K562 (cell line): ENCODE measurements around the gene LRP1-AS. TPM values are rescaled to one million over a fixed set of nuclear protein-coding genes. Genes with fewer than 3 reads are reported as not detected.

ENCODE experiments used
- BCOR ChIP-seq: fragments of 450-650 bp; IDR thresholded peaks from 2 replicates; pipeline ENCODE4 v1.6.1; 2016
- BRCA1 ChIP-seq, 2 experiments: fragments of 450-650 bp in 1 of 2; sonication (generic) in 1 of 2; formaldehyde crosslinking in 1 of 2; IDR thresholded peaks; 2 replicates each; pipeline versions ENCODE4 v1.5.0 to v1.6.1; 2017 to 2020; ENCODE audit warnings: mild to moderate bottlenecking in 1 of 2, missing genetic modification reagents in 1 of 2
- CC2D1A ChIP-seq: fragments of 450-650 bp; IDR thresholded peaks from 2 replicates; pipeline ENCODE4 v1.6.1; 2017; ENCODE audit warnings: mild to moderate bottlenecking
- CREBBP ChIP-seq: IDR thresholded peaks from one replicate; pipeline ENCODE4 v1.6.1; 2012; ENCODE audit warnings: low read depth, mild to moderate bottlenecking, control low read depth, inconsistent platforms, low read length
- ERF ChIP-seq: fragments of 450-650 bp; formaldehyde crosslinking; IDR thresholded peaks from 2 replicates; pipeline ENCODE4 v1.4.0; 2020; ENCODE audit warnings: mild to moderate bottlenecking, mixed read lengths
- LCOR ChIP-seq: sonication (generic); formaldehyde crosslinking; IDR thresholded peaks from 2 replicates; pipeline ENCODE4 v1.8.0; 2022; ENCODE audit warnings: mild to moderate bottlenecking, missing genetic modification reagents
- PHB ChIP-seq: fragments of 250-450 bp; sonication (Bioruptor Pico); IDR thresholded peaks from 2 replicates; pipeline ENCODE4 v1.5.0; 2021
- SAP30 ChIP-seq: fragments of 200-600 bp; sonication (generic); IDR thresholded peaks from 2 replicates; pipeline ENCODE4 v1.6.1; 2012; ENCODE audit warnings: borderline replicate concordance, low read depth, mild to moderate bottlenecking, moderate library complexity, low read length, control low read depth, inconsistent platforms; ENCODE audit not compliant: insufficient read depth, poor library complexity, severe bottlenecking
- SMARCA4 ChIP-seq: fragments of 450-650 bp; IDR thresholded peaks from 2 replicates; pipeline ENCODE4 v1.6.1; 2016
- SNRNP70 ChIP-seq: fragments of 200-400 bp; formaldehyde crosslinking; optimal IDR thresholded peaks from 2 replicates; pipeline ENCODE3; 2017; ENCODE audit warnings: low read depth, low read length
- TCFL5 ChIP-seq: fragments of 250-450 bp; sonication (Bioruptor Pico); conservative IDR thresholded peaks from 2 replicates; pipeline ENCODE4 v1.6.1; 2021; ENCODE audit warnings: mild to moderate bottlenecking, moderate library complexity, matching md5 sums
- ZFP1 ChIP-seq: fragments of 450-650 bp; formaldehyde crosslinking; IDR thresholded peaks from 2 replicates; pipeline ENCODE4 v1.4.0; 2020; ENCODE audit warnings: mild to moderate bottlenecking, mixed read lengths
- polyA plus RNA-seq, 8 experiments: library from polyadenylated mRNA; depleted of rRNA in 4 of 8; stranded (reverse) in 5 of 8; unstranded in 3 of 8; fragments of >200 nt; fragmentation: Nextera tagmentation in 2 of 8; fragmentation: Illumina TruSeq in 1 of 8; extraction: Ambion mirVana in 2 of 8; extraction: Trizol in 1 of 8; gene quantifications; 2 replicates each; pipeline versions ENCODE4 v1.2.1 to v1.2.3, GENCODE V29; 2011 to 2014; ENCODE audit warnings: inconsistent platforms in 1 of 8, missing spikeins in 1 of 8
- total RNA-seq, 7 experiments: library from RNA; depleted of rRNA in 6 of 7; stranded (reverse); fragments of >200 nt in 6 of 7; fragmentation: Illumina TruSeq in 2 of 7; extraction: Trizol in 2 of 7; gene quantifications; 2 replicates each; pipeline versions ENCODE4 v1.2.1 to v1.2.3, GENCODE V29; 2011 to 2021; ENCODE audit warnings: low replicate concordance in 1 of 7
- TF ChIP-seq, protein P1 (sequence below): fragments of 250-450 bp; sonication (Bioruptor Pico); IDR thresholded peaks from 2 replicates; pipeline ENCODE4 v1.8.0; 2021; ENCODE audit warnings: borderline replicate concordance, mild to moderate bottlenecking, moderate library complexity; ENCODE audit not compliant: poor library complexity, severe bottlenecking
- TF ChIP-seq, protein P2 (sequence below), 2 experiments: fragments of 450-650 bp; IDR thresholded peaks; 2 replicates each; pipeline ENCODE4 v1.6.1; 2016
- TF ChIP-seq, protein P3 (sequence below): sonication (generic); formaldehyde crosslinking; IDR thresholded peaks from 2 replicates; pipeline ENCODE4 v1.8.0; 2023; ENCODE audit warnings: mild to moderate bottlenecking, missing genetic modification reagents
- TF ChIP-seq, protein P4 (sequence below): fragments of 250-450 bp; sonication (Bioruptor Pico); IDR thresholded peaks from 2 replicates; pipeline ENCODE4 v1.5.0; 2021
- TF ChIP-seq, protein P5 (sequence below): fragments of 250-450 bp; sonication (Bioruptor Pico); IDR thresholded peaks from 2 replicates; pipeline ENCODE4 v1.4.0; 2020; ENCODE audit warnings: mild to moderate bottlenecking
- TF ChIP-seq, protein P6 (sequence below): IDR thresholded peaks from 2 replicates; pipeline ENCODE4 v1.6.1; 2012; ENCODE audit warnings: low read depth, low read length, improper control_type of control experiment, borderline replicate concordance

Gene LRP1-AS
- total and polyA plus RNA-seq, 9 of the 15 experiments (the other 6 are each of a cell fraction or from before 2014, with no cell fraction given) = not detected

DNA sequence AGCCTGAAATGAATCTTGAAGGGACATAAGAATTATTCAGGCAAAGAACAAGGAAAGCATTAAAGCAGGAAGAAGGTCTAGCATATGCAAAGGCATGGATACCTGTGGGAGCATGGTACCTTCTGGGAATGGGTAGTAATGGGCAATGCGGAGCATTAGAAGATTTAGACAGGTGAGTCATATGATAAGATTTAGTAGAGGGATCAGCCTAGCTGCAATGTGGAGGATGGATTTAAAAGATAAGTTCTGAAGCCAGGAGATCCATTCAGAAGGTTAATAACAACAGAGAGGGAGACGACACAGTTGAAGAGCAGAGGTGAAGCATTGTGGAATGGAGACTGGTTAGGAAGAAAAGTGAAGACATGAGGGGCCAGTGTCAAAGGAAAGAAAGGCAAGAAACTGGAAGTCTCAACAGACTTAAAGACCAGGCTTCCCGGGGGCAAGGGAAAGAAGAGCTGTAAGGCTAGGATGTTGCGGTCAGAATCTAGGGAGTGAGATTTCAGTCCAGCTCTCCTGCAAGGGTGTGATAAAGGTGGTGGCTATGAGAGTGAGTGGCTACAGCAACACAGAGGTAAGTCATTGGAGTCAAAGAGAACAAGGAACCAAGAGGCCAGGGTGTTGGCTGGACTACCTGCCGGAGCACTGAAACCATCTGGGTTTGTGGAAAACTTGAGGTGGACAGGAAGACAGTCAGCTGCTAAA lies 30.7 kb downstream of the LRP1-AS start (continued):
- TF ChIP-seq, protein P1, sequence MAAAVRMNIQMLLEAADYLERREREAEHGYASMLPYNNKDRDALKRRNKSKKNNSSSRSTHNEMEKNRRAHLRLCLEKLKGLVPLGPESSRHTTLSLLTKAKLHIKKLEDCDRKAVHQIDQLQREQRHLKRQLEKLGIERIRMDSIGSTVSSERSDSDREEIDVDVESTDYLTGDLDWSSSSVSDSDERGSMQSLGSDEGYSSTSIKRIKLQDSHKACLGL (CRISPR knock-in tag) = no peak
- TF ChIP-seq, protein P2, sequence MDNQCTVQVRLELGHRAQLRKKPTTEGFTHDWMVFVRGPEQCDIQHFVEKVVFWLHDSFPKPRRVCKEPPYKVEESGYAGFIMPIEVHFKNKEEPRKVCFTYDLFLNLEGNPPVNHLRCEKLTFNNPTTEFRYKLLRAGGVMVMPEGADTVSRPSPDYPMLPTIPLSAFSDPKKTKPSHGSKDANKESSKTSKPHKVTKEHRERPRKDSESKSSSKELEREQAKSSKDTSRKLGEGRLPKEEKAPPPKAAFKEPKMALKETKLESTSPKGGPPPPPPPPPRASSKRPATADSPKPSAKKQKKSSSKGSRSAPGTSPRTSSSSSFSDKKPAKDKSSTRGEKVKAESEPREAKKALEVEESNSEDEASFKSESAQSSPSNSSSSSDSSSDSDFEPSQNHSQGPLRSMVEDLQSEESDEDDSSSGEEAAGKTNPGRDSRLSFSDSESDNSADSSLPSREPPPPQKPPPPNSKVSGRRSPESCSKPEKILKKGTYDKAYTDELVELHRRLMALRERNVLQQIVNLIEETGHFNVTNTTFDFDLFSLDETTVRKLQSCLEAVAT (IDR thresholded peaks at IDR 0.05) = peak in 1 of 2 experiments; percentile 86; a peak in 2 of 4 replicates
- TF ChIP-seq SNRNP70 = no peak
- no peak for TF ChIP-seq ZFP1 (CRISPR knock-in tag)
- TF ChIP-seq, protein P3, sequence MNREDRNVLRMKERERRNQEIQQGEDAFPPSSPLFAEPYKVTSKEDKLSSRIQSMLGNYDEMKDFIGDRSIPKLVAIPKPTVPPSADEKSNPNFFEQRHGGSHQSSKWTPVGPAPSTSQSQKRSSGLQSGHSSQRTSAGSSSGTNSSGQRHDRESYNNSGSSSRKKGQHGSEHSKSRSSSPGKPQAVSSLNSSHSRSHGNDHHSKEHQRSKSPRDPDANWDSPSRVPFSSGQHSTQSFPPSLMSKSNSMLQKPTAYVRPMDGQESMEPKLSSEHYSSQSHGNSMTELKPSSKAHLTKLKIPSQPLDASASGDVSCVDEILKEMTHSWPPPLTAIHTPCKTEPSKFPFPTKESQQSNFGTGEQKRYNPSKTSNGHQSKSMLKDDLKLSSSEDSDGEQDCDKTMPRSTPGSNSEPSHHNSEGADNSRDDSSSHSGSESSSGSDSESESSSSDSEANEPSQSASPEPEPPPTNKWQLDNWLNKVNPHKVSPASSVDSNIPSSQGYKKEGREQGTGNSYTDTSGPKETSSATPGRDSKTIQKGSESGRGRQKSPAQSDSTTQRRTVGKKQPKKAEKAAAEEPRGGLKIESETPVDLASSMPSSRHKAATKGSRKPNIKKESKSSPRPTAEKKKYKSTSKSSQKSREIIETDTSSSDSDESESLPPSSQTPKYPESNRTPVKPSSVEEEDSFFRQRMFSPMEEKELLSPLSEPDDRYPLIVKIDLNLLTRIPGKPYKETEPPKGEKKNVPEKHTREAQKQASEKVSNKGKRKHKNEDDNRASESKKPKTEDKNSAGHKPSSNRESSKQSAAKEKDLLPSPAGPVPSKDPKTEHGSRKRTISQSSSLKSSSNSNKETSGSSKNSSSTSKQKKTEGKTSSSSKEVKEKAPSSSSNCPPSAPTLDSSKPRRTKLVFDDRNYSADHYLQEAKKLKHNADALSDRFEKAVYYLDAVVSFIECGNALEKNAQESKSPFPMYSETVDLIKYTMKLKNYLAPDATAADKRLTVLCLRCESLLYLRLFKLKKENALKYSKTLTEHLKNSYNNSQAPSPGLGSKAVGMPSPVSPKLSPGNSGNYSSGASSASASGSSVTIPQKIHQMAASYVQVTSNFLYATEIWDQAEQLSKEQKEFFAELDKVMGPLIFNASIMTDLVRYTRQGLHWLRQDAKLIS (CRISPR knock-in tag) = no peak
- TF ChIP-seq PHB (CRISPR knock-in tag) = no peak
- TF ChIP-seq, protein P4, sequence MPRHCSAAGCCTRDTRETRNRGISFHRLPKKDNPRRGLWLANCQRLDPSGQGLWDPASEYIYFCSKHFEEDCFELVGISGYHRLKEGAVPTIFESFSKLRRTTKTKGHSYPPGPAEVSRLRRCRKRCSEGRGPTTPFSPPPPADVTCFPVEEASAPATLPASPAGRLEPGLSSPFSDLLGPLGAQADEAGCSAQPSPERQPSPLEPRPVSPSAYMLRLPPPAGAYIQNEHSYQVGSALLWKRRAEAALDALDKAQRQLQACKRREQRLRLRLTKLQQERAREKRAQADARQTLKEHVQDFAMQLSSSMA (CRISPR knock-in tag) = no peak
- no peak for TF ChIP-seq LCOR (CRISPR knock-in tag)
- peak; percentile 51; the same call in 1 of the 2 replicates for TF ChIP-seq SMARCA4
- TF ChIP-seq, protein P5, sequence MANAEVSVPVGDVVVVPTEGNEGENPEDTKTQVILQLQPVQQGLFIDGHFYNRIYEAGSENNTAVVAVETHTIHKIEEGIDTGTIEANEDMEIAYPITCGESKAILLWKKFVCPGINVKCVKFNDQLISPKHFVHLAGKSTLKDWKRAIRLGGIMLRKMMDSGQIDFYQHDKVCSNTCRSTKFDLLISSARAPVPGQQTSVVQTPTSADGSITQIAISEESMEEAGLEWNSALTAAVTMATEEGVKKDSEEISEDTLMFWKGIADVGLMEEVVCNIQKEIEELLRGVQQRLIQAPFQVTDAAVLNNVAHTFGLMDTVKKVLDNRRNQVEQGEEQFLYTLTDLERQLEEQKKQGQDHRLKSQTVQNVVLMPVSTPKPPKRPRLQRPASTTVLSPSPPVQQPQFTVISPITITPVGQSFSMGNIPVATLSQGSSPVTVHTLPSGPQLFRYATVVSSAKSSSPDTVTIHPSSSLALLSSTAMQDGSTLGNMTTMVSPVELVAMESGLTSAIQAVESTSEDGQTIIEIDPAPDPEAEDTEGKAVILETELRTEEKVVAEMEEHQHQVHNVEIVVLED (CRISPR knock-in tag) = no peak
- TF ChIP-seq SAP30 = no peak
- no peak for TF ChIP-seq ERF
- no peak for TF ChIP-seq CREBBP
- TF ChIP-seq BCOR = no peak
- no peak for TF ChIP-seq CC2D1A
- TF ChIP-seq TCFL5 = no peak
- TF ChIP-seq BRCA1 (IDR thresholded peaks at IDR 0.05) = no peak
- TF ChIP-seq BRCA1 (CRISPR knock-in tag; IDR thresholded peaks at IDR 0.05) = no peak
- TF ChIP-seq, protein P6, sequence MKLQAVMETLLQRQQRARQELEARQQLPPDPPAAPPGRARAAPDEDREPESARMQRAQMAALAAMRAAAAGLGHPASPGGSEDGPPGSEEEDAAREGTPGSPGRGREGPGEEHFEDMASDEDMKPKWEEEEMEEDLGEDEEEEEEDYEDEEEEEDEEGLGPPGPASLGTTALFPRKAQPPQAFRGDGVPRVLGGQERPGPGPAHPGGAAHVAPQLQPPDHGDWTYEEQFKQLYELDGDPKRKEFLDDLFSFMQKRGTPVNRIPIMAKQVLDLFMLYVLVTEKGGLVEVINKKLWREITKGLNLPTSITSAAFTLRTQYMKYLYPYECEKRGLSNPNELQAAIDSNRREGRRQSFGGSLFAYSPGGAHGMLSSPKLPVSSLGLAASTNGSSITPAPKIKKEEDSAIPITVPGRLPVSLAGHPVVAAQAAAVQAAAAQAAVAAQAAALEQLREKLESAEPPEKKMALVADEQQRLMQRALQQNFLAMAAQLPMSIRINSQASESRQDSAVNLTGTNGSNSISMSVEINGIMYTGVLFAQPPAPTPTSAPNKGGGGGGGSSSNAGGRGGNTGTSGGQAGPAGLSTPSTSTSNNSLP = no peak
